K562 (cell line): ENCODE measurements around the gene SCFD1.

Experiments
- FOSL1 ChIP-seq: fragments of 200-800 bp; sonication (Bioruptor generic); conservative IDR thresholded peaks from 2 replicates; pipeline ENCODE4 v1.6.1; 2016; ENCODE audit warnings: missing genetic modification characterization, missing compliant biosample characterization
- NCOR1 ChIP-seq: fragments of 450-650 bp; IDR thresholded peaks from 2 replicates; pipeline ENCODE4 v1.6.1; 2016; ENCODE audit warnings: mild to moderate bottlenecking, moderate library complexity
- NFIC ChIP-seq: fragments of 450-650 bp; IDR thresholded peaks from 2 replicates; pipeline ENCODE4 v1.6.1; 2017; ENCODE audit warnings: mild to moderate bottlenecking, inconsistent platforms
- PRPF4 ChIP-seq: fragments of 200-400 bp; formaldehyde crosslinking; IDR thresholded peaks from one replicate; pipeline ENCODE4 v1.6.1; 2017; ENCODE audit warnings: low read length, low read depth, mild to moderate bottlenecking; ENCODE audit not compliant: insufficient read depth, poor library complexity, severe bottlenecking
- RREB1 ChIP-seq: fragments of 250-450 bp; sonication (Bioruptor Pico); IDR thresholded peaks from 2 replicates; pipeline ENCODE4 v1.4.0; 2020
- SMAD1 ChIP-seq: fragments of 150-350 bp; IDR thresholded peaks from 2 replicates; pipeline ENCODE4 v1.6.1; 2014; ENCODE audit warnings: low read length, low read depth; ENCODE audit not compliant: partially characterized antibody
- SPI1 ChIP-seq: IDR thresholded peaks from 2 replicates; pipeline ENCODE4 v1.6.1; 2011; ENCODE audit warnings: low read depth, low read length, control low read depth, borderline replicate concordance
- SRSF9 ChIP-seq: fragments of 200-400 bp; formaldehyde crosslinking; IDR thresholded peaks from 2 replicates; pipeline ENCODE4 v1.6.1; 2017; ENCODE audit warnings: low read depth, low read length, borderline replicate concordance
- TF ChIP-seq, protein P1 (sequence below): sonication (generic); formaldehyde crosslinking; IDR thresholded peaks from 2 replicates; pipeline ENCODE4 v1.5.0; 2020; ENCODE audit warnings: missing genetic modification reagents
- TF ChIP-seq, protein P2 (sequence below): sonication (generic); formaldehyde crosslinking; IDR thresholded peaks from 2 replicates; pipeline ENCODE4 v1.8.1; 2022; ENCODE audit warnings: missing genetic modification reagents
- TF ChIP-seq, protein P3 (sequence below), 3 experiments: IDR thresholded peaks in 2 of 3; conservative IDR thresholded peaks in 1 of 3; 2 replicates each; pipeline ENCODE4 v1.5.1; 2011 to 2012; ENCODE audit warnings: low read length in 3 of 3, mild to moderate bottlenecking in 3 of 3, control low read depth in 2 of 3, improper control_type of control experiment in 1 of 3, inconsistent platforms in 1 of 3, low read depth in 1 of 3, mixed read lengths in 1 of 3, moderate library complexity in 1 of 3; ENCODE audit not compliant: insufficient read depth in 2 of 3
- TF ChIP-seq, protein P4 (sequence below), 2 experiments: fragments of 450-650 bp in 1 of 2; sonication (generic) in 1 of 2; formaldehyde crosslinking in 1 of 2; IDR thresholded peaks; 2 replicates each; pipeline versions ENCODE4 v1.7.1 to v1.9.0; 2016 to 2022; ENCODE audit warnings: inconsistent platforms in 1 of 2, mild to moderate bottlenecking in 1 of 2, missing genetic modification reagents in 1 of 2

DNA sequence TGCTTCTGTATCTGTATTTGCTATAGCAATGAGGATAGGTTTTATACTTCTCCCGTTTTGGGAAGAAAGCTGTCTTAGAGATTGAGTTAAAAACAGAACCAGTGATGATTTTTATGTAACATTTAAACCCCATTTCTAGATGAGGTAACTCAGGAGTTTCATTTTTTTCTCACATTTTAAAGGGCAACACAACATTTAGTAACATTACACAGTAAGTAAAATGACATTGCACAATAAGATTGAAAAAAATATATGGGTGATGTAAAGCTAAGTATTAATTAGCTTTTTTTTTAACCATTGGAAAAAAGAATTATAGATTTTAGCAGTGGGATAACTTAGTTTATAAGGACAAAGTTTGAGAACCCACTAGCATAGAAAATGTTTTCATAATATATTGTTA, 25.2 kb upstream of the SCFD1 start:
- TF ChIP-seq, protein P1, sequence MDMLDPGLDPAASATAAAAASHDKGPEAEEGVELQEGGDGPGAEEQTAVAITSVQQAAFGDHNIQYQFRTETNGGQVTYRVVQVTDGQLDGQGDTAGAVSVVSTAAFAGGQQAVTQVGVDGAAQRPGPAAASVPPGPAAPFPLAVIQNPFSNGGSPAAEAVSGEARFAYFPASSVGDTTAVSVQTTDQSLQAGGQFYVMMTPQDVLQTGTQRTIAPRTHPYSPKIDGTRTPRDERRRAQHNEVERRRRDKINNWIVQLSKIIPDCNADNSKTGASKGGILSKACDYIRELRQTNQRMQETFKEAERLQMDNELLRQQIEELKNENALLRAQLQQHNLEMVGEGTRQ (CRISPR knock-in tag) = no peak
- TF ChIP-seq RREB1 (no peak), SRSF9 (no peak), NCOR1 (no peak), NFIC (no peak), PRPF4 (no peak), SPI1 (no peak), FOSL1 (no peak), SMAD1 (no peak)
- TF ChIP-seq, protein P2, sequence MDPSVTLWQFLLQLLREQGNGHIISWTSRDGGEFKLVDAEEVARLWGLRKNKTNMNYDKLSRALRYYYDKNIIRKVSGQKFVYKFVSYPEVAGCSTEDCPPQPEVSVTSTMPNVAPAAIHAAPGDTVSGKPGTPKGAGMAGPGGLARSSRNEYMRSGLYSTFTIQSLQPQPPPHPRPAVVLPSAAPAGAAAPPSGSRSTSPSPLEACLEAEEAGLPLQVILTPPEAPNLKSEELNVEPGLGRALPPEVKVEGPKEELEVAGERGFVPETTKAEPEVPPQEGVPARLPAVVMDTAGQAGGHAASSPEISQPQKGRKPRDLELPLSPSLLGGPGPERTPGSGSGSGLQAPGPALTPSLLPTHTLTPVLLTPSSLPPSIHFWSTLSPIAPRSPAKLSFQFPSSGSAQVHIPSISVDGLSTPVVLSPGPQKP (CRISPR knock-in tag) = no peak
- TF ChIP-seq, protein P3, sequence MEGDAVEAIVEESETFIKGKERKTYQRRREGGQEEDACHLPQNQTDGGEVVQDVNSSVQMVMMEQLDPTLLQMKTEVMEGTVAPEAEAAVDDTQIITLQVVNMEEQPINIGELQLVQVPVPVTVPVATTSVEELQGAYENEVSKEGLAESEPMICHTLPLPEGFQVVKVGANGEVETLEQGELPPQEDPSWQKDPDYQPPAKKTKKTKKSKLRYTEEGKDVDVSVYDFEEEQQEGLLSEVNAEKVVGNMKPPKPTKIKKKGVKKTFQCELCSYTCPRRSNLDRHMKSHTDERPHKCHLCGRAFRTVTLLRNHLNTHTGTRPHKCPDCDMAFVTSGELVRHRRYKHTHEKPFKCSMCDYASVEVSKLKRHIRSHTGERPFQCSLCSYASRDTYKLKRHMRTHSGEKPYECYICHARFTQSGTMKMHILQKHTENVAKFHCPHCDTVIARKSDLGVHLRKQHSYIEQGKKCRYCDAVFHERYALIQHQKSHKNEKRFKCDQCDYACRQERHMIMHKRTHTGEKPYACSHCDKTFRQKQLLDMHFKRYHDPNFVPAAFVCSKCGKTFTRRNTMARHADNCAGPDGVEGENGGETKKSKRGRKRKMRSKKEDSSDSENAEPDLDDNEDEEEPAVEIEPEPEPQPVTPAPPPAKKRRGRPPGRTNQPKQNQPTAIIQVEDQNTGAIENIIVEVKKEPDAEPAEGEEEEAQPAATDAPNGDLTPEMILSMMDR (IDR thresholded peaks at IDR 0.05 in 2 of 3, conservative IDR thresholded peaks at IDR 0.05 in 1 of 3; ENCODE audit: insufficient read depth in 2 of 3, low read depth in 1 of 3, low read length in 3 of 3) = no peak
- TF ChIP-seq, protein P4, sequence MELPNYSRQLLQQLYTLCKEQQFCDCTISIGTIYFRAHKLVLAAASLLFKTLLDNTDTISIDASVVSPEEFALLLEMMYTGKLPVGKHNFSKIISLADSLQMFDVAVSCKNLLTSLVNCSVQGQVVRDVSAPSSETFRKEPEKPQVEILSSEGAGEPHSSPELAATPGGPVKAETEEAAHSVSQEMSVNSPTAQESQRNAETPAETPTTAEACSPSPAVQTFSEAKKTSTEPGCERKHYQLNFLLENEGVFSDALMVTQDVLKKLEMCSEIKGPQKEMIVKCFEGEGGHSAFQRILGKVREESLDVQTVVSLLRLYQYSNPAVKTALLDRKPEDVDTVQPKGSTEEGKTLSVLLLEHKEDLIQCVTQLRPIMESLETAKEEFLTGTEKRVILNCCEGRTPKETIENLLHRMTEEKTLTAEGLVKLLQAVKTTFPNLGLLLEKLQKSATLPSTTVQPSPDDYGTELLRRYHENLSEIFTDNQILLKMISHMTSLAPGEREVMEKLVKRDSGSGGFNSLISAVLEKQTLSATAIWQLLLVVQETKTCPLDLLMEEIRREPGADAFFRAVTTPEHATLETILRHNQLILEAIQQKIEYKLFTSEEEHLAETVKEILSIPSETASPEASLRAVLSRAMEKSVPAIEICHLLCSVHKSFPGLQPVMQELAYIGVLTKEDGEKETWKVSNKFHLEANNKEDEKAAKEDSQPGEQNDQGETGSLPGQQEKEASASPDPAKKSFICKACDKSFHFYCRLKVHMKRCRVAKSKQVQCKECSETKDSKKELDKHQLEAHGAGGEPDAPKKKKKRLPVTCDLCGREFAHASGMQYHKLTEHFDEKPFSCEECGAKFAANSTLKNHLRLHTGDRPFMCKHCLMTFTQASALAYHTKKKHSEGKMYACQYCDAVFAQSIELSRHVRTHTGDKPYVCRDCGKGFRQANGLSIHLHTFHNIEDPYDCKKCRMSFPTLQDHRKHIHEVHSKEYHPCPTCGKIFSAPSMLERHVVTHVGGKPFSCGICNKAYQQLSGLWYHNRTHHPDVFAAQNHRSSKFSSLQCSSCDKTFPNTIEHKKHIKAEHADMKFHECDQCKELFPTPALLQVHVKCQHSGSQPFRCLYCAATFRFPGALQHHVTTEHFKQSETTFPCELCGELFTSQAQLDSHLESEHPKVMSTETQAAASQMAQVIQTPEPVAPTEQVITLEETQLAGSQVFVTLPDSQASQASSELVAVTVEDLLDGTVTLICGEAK (IDR thresholded peaks at IDR 0.05) = no peak
- TF ChIP-seq, protein P4 (CRISPR knock-in tag; IDR thresholded peaks at IDR 0.05) = no peak
